ENCODE measurements around the gene LCE1F. TPM values are rescaled to one million over a fixed set of nuclear protein-coding genes. Genes with fewer than 3 reads are reported as not detected.

The LCE1F gene
- polyA plus RNA-seq, 1 of the 3 experiments (the other 2 are of a cell fraction), result not detected

DNA sequence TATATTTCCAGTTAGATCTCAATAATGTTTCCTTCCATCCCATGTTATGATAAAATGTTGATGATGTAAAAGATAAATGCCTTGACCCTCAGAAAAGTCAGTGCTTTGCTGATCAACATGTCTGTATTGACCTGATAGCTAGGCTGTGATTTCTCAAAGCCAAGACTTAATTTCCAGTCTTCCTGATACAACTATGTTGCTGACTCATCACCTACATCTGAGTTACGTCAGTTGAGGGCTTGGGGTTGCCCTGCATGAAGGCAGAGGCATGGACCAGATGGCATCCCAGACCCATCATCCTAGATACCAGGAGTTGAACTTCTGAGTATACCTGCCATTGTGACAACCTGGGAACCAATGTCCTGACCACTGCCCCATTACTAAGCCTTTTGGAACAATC is 26.4 kb downstream of the LCE1F start (continued):
- TF ChIP-seq, protein P1, sequence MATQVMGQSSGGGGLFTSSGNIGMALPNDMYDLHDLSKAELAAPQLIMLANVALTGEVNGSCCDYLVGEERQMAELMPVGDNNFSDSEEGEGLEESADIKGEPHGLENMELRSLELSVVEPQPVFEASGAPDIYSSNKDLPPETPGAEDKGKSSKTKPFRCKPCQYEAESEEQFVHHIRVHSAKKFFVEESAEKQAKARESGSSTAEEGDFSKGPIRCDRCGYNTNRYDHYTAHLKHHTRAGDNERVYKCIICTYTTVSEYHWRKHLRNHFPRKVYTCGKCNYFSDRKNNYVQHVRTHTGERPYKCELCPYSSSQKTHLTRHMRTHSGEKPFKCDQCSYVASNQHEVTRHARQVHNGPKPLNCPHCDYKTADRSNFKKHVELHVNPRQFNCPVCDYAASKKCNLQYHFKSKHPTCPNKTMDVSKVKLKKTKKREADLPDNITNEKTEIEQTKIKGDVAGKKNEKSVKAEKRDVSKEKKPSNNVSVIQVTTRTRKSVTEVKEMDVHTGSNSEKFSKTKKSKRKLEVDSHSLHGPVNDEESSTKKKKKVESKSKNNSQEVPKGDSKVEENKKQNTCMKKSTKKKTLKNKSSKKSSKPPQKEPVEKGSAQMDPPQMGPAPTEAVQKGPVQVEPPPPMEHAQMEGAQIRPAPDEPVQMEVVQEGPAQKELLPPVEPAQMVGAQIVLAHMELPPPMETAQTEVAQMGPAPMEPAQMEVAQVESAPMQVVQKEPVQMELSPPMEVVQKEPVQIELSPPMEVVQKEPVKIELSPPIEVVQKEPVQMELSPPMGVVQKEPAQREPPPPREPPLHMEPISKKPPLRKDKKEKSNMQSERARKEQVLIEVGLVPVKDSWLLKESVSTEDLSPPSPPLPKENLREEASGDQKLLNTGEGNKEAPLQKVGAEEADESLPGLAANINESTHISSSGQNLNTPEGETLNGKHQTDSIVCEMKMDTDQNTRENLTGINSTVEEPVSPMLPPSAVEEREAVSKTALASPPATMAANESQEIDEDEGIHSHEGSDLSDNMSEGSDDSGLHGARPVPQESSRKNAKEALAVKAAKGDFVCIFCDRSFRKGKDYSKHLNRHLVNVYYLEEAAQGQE (IDR thresholded peaks at IDR 0.05; ENCODE audit: low read depth, low read length), result no peak
- TF ChIP-seq CHD2 (IDR thresholded peaks at IDR 0.05; ENCODE audit: low read length, partially characterized antibody), result no peak
- TF ChIP-seq NFIC (IDR thresholded peaks at IDR 0.05; ENCODE audit: borderline replicate concordance), result no peak
- no peak for TF ChIP-seq FOXM1 (IDR thresholded peaks at IDR 0.05; ENCODE audit: low read depth)
- no peak for TF ChIP-seq TAF1 (IDR thresholded peaks at IDR 0.05; ENCODE audit: borderline replicate concordance, low read depth, low read length)
- TF ChIP-seq, protein P2, sequence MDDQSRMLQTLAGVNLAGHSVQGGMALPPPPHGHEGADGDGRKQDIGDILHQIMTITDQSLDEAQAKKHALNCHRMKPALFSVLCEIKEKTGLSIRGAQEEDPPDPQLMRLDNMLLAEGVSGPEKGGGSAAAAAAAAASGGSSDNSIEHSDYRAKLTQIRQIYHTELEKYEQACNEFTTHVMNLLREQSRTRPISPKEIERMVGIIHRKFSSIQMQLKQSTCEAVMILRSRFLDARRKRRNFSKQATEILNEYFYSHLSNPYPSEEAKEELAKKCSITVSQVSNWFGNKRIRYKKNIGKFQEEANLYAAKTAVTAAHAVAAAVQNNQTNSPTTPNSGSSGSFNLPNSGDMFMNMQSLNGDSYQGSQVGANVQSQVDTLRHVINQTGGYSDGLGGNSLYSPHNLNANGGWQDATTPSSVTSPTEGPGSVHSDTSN (IDR thresholded peaks at IDR 0.05), result no peak

DNA sequence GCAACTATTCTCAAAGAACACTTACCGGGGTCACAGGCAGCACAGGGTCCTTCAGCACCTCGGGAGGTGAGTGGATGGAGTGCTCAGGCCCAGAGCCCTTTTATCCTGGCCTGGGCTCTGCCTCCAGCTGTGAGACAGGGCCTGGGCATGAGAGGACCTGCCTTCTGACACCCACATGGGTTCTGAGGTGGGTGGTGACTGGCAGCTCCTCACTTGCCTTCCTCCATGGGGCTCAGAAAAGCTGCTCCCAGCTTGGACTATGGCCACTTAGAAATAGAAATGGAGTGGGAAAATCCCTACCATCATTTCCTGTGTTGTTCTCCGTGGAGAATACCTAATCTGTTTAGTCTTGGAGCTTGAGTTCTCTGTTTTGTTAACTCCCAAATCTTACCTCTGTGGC is 31.6 kb downstream of the LCE1F start, which contains the start of gene LCE1C:
Gene LCE1C, minus strand, starts transcription at position 76 of the 400 bp plus-strand sequence. CDS start 1,173 bp downstream, outside the sequence.
- WGBS (ENCODE audit: low lambda C conversion rate), result 0% methylated on average over 3 of the region's 3 CpGs
- Histone ChIP-seq H4K20me1 (ENCODE audit: insufficient read depth) (no peaks in the 10 kb centered on the region), H3K9ac (no peak within 1 kb of the TSS), H3K79me2 (ENCODE audit: insufficient read depth) (no peaks in the 10 kb centered on the region), H3K9me2 (no peaks in the 10 kb centered on the region), H3K27me3 (ENCODE audit: insufficient read depth) (no peaks in the 10 kb centered on the region; the same call in 1 of the 2 replicates), H3F3A (replicated peaks; ENCODE audit: insufficient read depth) (no peaks in the 10 kb centered on the region), H3K4me3 (ENCODE audit: low read depth in 2 of 2, low read length in 1 of 2) (no peak within 1 kb of the TSS), H3K4me2 (no peak within 1 kb of the TSS), H3K27ac (ENCODE audit: low read depth in 2 of 2, low read length in 1 of 2) (no peak within 1 kb of the TSS), H3K4me1 (ENCODE audit: control insufficient read depth in 1 of 2, insufficient read depth in 2 of 2, low read depth in 1 of 2, low read length in 1 of 2) (no peaks in the 10 kb centered on the region), H3K9me3 (no peaks in the 10 kb centered on the region), H3K36me3 (replicated peaks in 1 of 2; ENCODE audit: control insufficient read depth in 1 of 2, insufficient read depth in 2 of 2, low read length in 1 of 2) (no peaks in the 10 kb centered on the region), H2AFZ (ENCODE audit: low read depth) (no peak within 1 kb of the TSS)
- no peak for DNase-seq
- ChIA-PET POLR2A (no interaction called here), CTCF (no interaction called here)
- TF ChIP-seq EP300 (IDR thresholded peaks at IDR 0.05; ENCODE audit: borderline replicate concordance in 1 of 2, low read depth in 1 of 2, low read length in 1 of 2), result no peak
- TF ChIP-seq, protein P3, sequence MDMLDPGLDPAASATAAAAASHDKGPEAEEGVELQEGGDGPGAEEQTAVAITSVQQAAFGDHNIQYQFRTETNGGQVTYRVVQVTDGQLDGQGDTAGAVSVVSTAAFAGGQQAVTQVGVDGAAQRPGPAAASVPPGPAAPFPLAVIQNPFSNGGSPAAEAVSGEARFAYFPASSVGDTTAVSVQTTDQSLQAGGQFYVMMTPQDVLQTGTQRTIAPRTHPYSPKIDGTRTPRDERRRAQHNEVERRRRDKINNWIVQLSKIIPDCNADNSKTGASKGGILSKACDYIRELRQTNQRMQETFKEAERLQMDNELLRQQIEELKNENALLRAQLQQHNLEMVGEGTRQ (IDR thresholded peaks at IDR 0.05; ENCODE audit: borderline replicate concordance, low read depth, low read length), result no peak
- no peak for TF ChIP-seq POLR2AphosphoS5 (IDR thresholded peaks at IDR 0.05; ENCODE audit: low read depth, low read length)
- TF ChIP-seq RFX5 (IDR thresholded peaks at IDR 0.05; ENCODE audit: low read length), result no peak
- TF ChIP-seq, protein P4, sequence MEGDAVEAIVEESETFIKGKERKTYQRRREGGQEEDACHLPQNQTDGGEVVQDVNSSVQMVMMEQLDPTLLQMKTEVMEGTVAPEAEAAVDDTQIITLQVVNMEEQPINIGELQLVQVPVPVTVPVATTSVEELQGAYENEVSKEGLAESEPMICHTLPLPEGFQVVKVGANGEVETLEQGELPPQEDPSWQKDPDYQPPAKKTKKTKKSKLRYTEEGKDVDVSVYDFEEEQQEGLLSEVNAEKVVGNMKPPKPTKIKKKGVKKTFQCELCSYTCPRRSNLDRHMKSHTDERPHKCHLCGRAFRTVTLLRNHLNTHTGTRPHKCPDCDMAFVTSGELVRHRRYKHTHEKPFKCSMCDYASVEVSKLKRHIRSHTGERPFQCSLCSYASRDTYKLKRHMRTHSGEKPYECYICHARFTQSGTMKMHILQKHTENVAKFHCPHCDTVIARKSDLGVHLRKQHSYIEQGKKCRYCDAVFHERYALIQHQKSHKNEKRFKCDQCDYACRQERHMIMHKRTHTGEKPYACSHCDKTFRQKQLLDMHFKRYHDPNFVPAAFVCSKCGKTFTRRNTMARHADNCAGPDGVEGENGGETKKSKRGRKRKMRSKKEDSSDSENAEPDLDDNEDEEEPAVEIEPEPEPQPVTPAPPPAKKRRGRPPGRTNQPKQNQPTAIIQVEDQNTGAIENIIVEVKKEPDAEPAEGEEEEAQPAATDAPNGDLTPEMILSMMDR (IDR thresholded peaks at IDR 0.05), result no peak
- TF ChIP-seq GATA2 (CRISPR knock-in tag; IDR thresholded peaks at IDR 0.05), result no peak
- TF ChIP-seq FOXM1 (IDR thresholded peaks at IDR 0.05; ENCODE audit: low read depth), result no peak
- TF ChIP-seq YY1 (IDR thresholded peaks at IDR 0.05; ENCODE audit: low read depth), result no peak
- TF ChIP-seq, protein P5, sequence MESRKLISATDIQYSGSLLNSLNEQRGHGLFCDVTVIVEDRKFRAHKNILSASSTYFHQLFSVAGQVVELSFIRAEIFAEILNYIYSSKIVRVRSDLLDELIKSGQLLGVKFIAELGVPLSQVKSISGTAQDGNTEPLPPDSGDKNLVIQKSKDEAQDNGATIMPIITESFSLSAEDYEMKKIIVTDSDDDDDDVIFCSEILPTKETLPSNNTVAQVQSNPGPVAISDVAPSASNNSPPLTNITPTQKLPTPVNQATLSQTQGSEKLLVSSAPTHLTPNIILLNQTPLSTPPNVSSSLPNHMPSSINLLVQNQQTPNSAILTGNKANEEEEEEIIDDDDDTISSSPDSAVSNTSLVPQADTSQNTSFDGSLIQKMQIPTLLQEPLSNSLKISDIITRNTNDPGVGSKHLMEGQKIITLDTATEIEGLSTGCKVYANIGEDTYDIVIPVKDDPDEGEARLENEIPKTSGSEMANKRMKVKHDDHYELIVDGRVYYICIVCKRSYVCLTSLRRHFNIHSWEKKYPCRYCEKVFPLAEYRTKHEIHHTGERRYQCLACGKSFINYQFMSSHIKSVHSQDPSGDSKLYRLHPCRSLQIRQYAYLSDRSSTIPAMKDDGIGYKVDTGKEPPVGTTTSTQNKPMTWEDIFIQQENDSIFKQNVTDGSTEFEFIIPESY (IDR thresholded peaks at IDR 0.05; ENCODE audit: borderline replicate concordance, low read depth), result no peak
- TF ChIP-seq RXRA (IDR thresholded peaks at IDR 0.05; ENCODE audit: borderline replicate concordance, low read depth), result no peak
- no peak for TF ChIP-seq TEAD4 (IDR thresholded peaks at IDR 0.05; ENCODE audit: borderline replicate concordance, insufficient read depth)
- no peak for TF ChIP-seq ELF1 (IDR thresholded peaks at IDR 0.05)
- TF ChIP-seq CHD2 (IDR thresholded peaks at IDR 0.05; ENCODE audit: low read length, partially characterized antibody), result no peak
- TF ChIP-seq JUND (IDR thresholded peaks at IDR 0.05), result no peak
